Activated naive CD8-positive, alpha-beta T cell treated with anti-CD3 and anti-CD28 coated beads, Interleukin-2, amount 10 ng/mL, durations not matched to agents 7 days and 5 days (primary cell): Measurements from ENCODE around the gene SERPINH1. TPM values are rescaled to one million over a fixed set of nuclear protein-coding genes. Genes with fewer than 3 reads are reported as not detected.
A peak's percentile ranks its signal among the peaks of the same experiment; 100 is the strongest.

ENCODE experiments used
- ATAC-seq: fragments of 150-1000 bp; cut with Tn5 transposase; one replicate; pipeline ENCODE4 v1.10.0; 2021; ENCODE audit warnings: low read depth, moderate library complexity
- POLR2A ChIA-PET: fragments of 350-600 bp; sonication (Branson Sonifier 250); formaldehyde crosslinking; loops from one replicate; lab custom pipeline; 2021; ENCODE audit warnings: antibody characterized with exemption; lab: Charles Lee
- DNase-seq: peaks from one replicate; pipeline ENCODE4 v3.0.0; 2021
- H3K27ac Mint-ChIP-seq: one replicate; pipeline ENCODE4 v1.8.0; 2022; ENCODE audit warnings: mild to moderate bottlenecking, mixed read lengths
- H3K27me3 Mint-ChIP-seq: one replicate; pipeline ENCODE4 v1.8.0; 2022; ENCODE audit warnings: mild to moderate bottlenecking, moderate library complexity, mixed read lengths
- H3K36me3 Mint-ChIP-seq: one replicate; pipeline ENCODE4 v1.8.0; 2021; ENCODE audit warnings: mild to moderate bottlenecking, mixed read lengths
- H3K4me1 Mint-ChIP-seq: one replicate; pipeline ENCODE4 v1.8.0; 2021; ENCODE audit warnings: mixed read lengths
- H3K4me3 Mint-ChIP-seq: one replicate; pipeline ENCODE4 v1.8.0; 2022; ENCODE audit warnings: mild to moderate bottlenecking, moderate library complexity, mixed read lengths
- H3K9me3 Mint-ChIP-seq: one replicate; pipeline ENCODE4 v1.8.0; 2021; ENCODE audit warnings: mixed read lengths
- total RNA-seq, 2 experiments: library from RNA; stranded (reverse); gene quantifications; one replicate each; pipeline ENCODE4 v1.2.3, GENCODE V29; 2021

SERPINH1 gene
- total RNA-seq, 2 experiments from 2014 or later = 15.7 to 17.8 TPM

DNA sequence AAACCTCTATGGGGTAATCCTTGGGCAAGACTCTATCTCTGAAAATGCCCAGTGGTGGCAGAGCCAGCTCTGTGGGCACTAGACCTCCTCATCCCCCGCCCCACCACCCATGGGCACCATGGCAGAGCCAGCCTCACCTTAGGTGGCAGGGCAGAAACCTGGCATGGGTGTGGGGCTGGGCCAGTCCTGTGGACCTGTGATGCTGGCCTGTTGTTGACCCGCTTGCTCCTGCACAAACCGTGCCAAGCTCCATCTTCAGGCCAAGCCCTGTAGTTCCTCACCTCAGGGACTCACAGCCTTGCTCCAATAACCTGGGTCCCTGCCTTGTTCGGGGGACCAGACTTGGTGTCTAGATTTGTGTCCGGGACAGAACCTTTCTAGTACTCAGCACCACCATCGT lies 8.9 kb upstream of the SERPINH1 start:
- POLR2A ChIA-PET = no interaction called here
- peaks cover 4% of the 10 kb centered on the region for H3K4me1 Mint-ChIP-seq
- H3K9me3 Mint-ChIP-seq = no peaks in the 10 kb centered on the region
- peaks cover 8% of the 10 kb centered on the region for H3K27me3 Mint-ChIP-seq
- no peak overlapping the region for H3K27ac Mint-ChIP-seq
- H3K4me3 Mint-ChIP-seq = no peak overlapping the region
- no peaks in the 10 kb centered on the region for H3K36me3 Mint-ChIP-seq
- DNase-seq (no peak), ATAC-seq (no peak)

DNA sequence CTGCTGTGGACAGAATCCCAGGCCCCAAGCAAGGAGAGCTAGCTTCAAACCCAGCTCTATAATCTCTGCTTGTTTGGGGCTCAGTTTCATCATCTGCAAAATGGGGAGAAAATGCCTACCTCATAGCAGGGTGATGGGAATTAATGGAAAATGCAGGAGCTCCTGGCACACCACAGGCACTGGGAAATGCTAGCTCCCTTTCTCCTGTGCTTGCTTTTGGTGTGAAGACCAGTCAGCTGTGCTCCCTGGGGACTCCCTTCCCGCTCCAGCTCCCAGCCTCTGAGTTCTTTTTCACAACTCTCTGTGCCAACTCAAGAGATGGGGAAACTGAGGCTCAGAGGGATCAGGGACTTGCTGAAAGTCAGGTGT lies 8.2 kb upstream of the SERPINH1 start:
- no peaks in the 10 kb centered on the region for H3K36me3 Mint-ChIP-seq
- ATAC-seq = no peak
- H3K4me1 Mint-ChIP-seq = peaks cover 4% of the 10 kb centered on the region
- H3K4me3 Mint-ChIP-seq = no peak overlapping the region
- H3K27ac Mint-ChIP-seq = no peak overlapping the region
- DNase-seq = no peak
- POLR2A ChIA-PET = interaction anchor here (0.9 kb wide), 1 partner anchor 12 kb away, joined by 3 read pairs; no protein-coding TSS in a partner anchor
- no peaks in the 10 kb centered on the region for H3K9me3 Mint-ChIP-seq
- H3K27me3 Mint-ChIP-seq = peaks cover 8% of the 10 kb centered on the region

DNA sequence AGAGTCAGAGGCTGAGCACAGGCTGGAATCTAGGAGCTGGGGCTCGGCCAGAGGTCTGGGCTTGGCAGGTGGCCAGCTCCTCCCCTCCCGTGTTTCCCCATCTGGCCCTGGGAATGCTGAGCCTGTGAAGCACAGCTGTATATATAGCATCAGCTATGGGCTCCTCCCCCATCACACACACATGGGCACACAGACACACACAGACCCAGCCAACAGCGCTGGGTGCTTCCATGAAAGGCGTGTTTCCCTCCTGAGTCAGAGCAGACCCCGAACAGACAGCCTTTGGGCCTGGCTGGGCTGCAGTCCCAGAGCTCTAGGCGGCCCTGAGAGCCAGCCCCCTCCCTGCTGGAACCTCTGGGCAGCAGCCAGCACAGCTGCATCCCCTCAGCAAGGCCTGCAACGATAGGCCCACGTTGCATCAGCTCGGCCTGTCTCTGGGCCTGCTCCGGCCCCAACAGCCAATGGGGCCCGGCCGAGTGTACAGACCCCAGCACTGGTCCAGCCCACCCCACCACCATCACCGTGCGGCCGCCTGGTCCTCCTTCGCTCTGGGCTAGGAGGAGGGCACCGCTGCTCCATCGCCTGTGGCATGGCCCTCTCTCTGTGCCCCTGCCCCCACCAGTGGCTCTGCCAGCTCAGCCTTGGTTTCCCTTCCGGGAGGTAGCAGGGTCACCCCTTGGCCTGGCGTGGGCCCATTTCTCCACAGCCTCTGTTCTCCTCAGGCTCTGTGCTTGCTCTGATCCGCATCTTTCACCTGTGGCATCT lies 7.6 kb upstream of the SERPINH1 start:
- POLR2A ChIA-PET = interaction anchor here (0.9 kb wide), 1 partner anchor 11 kb away, joined by 3 read pairs; no protein-coding TSS in a partner anchor
- no peak overlapping the region for H3K27ac Mint-ChIP-seq
- H3K27me3 Mint-ChIP-seq = peaks cover 8% of the 10 kb centered on the region
- ATAC-seq (no peak), DNase-seq (no peak)
- H3K9me3 Mint-ChIP-seq = no peaks in the 10 kb centered on the region
- no peak overlapping the region for H3K4me3 Mint-ChIP-seq
- H3K36me3 Mint-ChIP-seq = no peaks in the 10 kb centered on the region
- H3K4me1 Mint-ChIP-seq = peaks cover 4% of the 10 kb centered on the region

DNA sequence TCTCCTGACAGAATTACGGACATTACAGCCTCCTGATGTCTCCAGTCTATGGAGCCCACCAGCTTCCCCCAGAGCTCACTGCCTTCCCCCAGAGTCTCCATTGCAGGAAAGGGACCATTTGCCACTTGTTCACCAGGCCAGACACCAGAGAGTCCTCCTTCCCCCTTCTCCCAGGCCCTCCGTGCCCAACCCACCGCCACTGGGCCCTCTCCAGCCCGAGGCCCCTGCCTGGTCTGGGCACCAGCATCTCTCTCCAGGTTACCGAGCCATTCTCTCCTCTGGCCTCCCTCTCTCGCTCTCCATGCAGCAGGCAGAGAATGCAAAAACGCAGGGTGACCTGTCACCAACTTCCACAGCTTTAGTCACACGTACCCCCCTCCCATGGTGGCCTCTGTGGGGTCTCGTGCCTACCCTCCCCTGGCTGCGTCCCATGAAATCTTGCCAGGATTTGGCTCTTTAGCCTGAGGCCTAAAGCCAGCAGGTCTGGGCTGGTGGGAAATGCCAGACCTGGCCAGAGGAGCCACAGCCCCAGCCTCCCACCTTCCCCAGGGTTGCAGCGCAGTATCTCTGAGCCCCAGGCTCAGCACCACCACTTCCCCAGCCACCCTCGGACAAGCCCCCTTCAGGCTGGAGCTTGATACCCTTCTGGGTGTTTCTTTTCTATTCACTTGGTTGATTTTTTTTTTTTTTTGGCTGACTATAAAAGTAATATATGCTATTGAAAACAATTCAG lies 6.8 kb upstream of the SERPINH1 start:
- H3K27me3 Mint-ChIP-seq = peaks cover 8% of the 10 kb centered on the region
- H3K9me3 Mint-ChIP-seq = no peaks in the 10 kb centered on the region
- POLR2A ChIA-PET = no interaction called here
- no peaks in the 10 kb centered on the region for H3K36me3 Mint-ChIP-seq
- H3K4me1 Mint-ChIP-seq = peaks cover 3% of the 10 kb centered on the region
- DNase-seq (no peak), ATAC-seq (no peak)
- no peak overlapping the region for H3K4me3 Mint-ChIP-seq
- H3K27ac Mint-ChIP-seq = no peak overlapping the region

GRCh38 chr11:75556275-75556674 lies 5.8 kb upstream of the SERPINH1 start:
- Mint-ChIP-seq H3K9me3 (no peaks in the 10 kb centered on the region), H3K4me3 (no peak overlapping the region), H3K36me3 (no peaks in the 10 kb centered on the region), H3K4me1 (peaks cover 6% of the 10 kb centered on the region), H3K27me3 (peaks cover 13% of the 10 kb centered on the region), H3K27ac (no peak overlapping the region)
- ATAC-seq = no peak
- POLR2A ChIA-PET = no interaction called here
- no peak for DNase-seq

DNA sequence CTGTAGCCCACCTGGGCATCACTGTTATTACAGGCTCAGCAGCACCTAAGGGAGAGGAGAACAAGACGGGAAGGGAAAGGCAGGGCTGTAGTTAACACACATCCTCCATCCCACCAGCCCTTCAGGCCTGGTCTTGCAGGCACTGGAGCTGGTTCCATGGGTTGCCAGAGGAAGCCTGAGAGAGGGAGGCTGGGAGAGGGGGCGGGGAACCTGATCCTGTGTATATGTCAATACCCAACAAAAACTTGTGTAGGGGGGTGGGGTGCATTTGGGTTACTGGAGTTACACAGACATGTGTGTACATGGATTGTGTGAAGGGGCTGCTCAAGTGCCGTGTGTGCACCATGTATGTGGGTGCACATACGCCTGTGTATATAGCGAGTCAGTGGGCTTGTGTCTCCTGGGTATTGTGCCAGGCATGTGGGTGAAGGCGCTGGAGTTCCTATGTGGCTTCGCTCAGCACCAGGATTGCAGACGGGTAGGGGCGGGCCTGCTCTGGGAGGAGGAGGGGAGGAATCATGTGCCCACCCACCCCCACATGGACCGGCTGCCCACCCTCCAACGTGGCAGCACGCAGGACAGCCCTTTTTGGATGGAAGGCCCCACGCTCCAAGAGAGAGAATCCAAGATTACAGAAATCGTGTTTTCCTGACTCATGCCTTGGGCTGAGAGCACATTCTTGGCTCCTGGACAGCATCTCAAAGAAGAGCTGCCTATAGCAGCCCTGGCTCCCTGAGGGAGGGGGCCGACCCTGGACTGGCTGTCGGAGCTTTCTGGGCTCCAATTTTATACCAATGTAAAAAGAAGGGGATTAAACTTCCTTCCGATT lies 4.2 kb upstream of the SERPINH1 start:
- Mint-ChIP-seq H3K27me3 (peaks cover 13% of the 10 kb centered on the region), H3K36me3 (no peaks in the 10 kb centered on the region), H3K9me3 (no peaks in the 10 kb centered on the region), H3K27ac (no peak overlapping the region), H3K4me3 (no peak overlapping the region), H3K4me1 (peaks cover 14% of the 10 kb centered on the region)
- no peak for ATAC-seq
- POLR2A ChIA-PET = no interaction called here
- DNase-seq = no peak

DNA sequence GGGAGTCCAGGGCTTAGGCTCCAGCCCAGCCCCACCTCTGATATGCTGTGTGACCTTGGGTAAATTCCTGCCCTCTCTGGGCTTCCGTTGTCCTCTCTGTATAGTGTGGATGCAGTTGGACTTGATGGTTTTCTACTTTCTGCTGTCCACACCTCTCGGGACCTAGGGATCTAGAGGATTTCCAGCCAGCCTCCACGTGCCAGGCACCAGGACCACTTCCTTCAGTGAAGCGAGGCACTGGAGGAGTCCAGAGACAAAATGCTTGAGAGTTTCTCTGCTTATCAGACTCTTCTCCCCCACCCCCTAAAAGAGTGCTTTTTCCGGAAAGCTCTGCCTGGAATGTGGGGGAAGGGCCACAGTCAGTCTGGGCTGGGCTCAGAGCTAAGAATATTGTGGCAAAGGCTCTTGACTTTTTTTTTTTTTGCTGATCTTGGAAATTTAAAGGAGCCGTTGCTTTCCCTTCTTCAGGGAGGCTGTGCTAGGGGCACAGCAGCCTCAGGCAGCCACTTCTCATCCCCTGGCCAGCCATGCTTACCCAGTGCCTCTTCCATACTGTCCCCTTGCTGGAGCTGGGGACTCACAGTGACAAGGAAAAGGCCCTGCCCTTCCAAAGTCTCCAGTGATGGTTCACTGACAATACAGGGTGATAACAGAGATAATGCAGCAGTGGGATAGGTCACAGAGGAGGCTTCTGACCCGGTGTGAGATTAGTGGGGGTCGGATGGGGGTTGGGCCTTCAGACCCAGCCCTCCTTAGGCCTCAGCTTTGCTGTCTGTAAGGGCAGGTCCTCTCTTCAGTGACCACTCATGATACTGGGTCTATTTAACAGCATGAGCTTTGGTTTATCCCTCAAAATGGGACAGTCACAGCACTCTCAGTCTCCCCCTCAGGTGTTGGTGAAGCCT lies 2.9 kb upstream of the SERPINH1 start:
- POLR2A ChIA-PET = no interaction called here
- no peaks in the 10 kb centered on the region for H3K36me3 Mint-ChIP-seq
- H3K4me1 Mint-ChIP-seq = peaks cover 23% of the 10 kb centered on the region
- H3K27ac Mint-ChIP-seq = no peak overlapping the region
- no peaks in the 10 kb centered on the region for H3K9me3 Mint-ChIP-seq
- peaks cover 13% of the 10 kb centered on the region for H3K27me3 Mint-ChIP-seq
- H3K4me3 Mint-ChIP-seq = no peak overlapping the region
- DNase-seq (no peak), ATAC-seq (no peak)

DNA sequence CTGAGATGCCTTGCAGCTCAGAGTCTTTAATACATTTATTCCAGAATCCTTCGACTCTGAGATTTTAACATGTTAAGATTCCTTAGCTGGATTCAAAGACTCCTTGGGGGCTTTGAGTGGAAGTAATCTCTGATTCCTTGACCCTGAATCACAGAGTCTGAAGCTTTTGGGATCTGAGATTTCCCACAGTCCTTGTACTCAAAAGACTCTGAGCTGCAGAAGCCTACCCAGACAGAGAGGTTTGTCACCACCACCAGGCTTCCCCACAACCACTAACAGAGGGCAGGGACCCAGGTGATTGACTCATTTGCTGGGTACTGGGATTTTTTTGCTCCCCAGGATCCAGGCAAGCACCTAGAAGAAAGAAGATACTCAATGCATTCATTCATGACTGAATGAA lies 1.4 kb upstream of the SERPINH1 start:
- peaks cover 29% of the 10 kb centered on the region for H3K4me1 Mint-ChIP-seq
- ATAC-seq (no peak), DNase-seq (no peak)
- POLR2A ChIA-PET = interaction anchor here (1.2 to 2.5 kb wide), 2 partner anchors 17 to 22 kb away, joined by 3 to 6 read pairs; no protein-coding TSS in a partner anchor
- H3K27ac Mint-ChIP-seq = no peak overlapping the region
- no peaks in the 10 kb centered on the region for H3K36me3 Mint-ChIP-seq
- no peaks in the 10 kb centered on the region for H3K9me3 Mint-ChIP-seq
- H3K4me3 Mint-ChIP-seq = peak overlapping the region; percentile 96
- peaks cover 10% of the 10 kb centered on the region for H3K27me3 Mint-ChIP-seq

GRCh38 chr11:75561426-75562047 lies 516 bp upstream of the SERPINH1 start:
- no peak for DNase-seq
- Mint-ChIP-seq H3K27me3 (peaks cover 10% of the 10 kb centered on the region), H3K4me3 (peak overlapping the region; percentile 96), H3K27ac (peak overlapping the region; percentile 95), H3K4me1 (peaks cover 35% of the 10 kb centered on the region), H3K9me3 (no peaks in the 10 kb centered on the region), H3K36me3 (no peaks in the 10 kb centered on the region)
- ATAC-seq = no peak
- POLR2A ChIA-PET = interaction anchor here (1.3 to 2.5 kb wide), 3 partner anchors 13 to 36 kb away, joined by 4 to 9 read pairs (median 6); partner anchors contain the start of gene GDPD5

- H3K27ac Mint-ChIP-seq = peak overlapping the region; percentile 95
- H3K36me3 Mint-ChIP-seq = peaks cover under 1% of the 10 kb centered on the region
- DNase-seq (no peak), ATAC-seq (no peak)
- no peaks in the 10 kb centered on the region for H3K9me3 Mint-ChIP-seq
- H3K4me3 Mint-ChIP-seq = peak overlapping the region; percentile 96
- POLR2A ChIA-PET = interaction anchor here (0.7 to 2.0 kb wide), 3 partner anchors 12 to 88 kb away, joined by 3 to 9 read pairs (median 4); partner anchors contain the start of gene GDPD5
- H3K27me3 Mint-ChIP-seq = peaks cover 4% of the 10 kb centered on the region
- peaks cover 37% of the 10 kb centered on the region for H3K4me1 Mint-ChIP-seq
These were observed 907 bp downstream of the SERPINH1 start for GRCh38 chr11:75562836-75563484.

GRCh38 chr11:75563501-75563977 lies 1.5 kb downstream of the SERPINH1 start:
- DNase-seq (no peak), ATAC-seq (no peak)
- peak overlapping the region; percentile 53 for H3K27ac Mint-ChIP-seq
- peaks cover 4% of the 10 kb centered on the region for H3K27me3 Mint-ChIP-seq
- peaks cover 5% of the 10 kb centered on the region for H3K36me3 Mint-ChIP-seq
- H3K4me1 Mint-ChIP-seq = peaks cover 37% of the 10 kb centered on the region
- H3K9me3 Mint-ChIP-seq = no peaks in the 10 kb centered on the region
- H3K4me3 Mint-ChIP-seq = peak overlapping the region; percentile 96
- POLR2A ChIA-PET = no interaction called here
